IPS-NIHi11 (cell line): ENCODE data around the gene KAT6B.

Experiments
- DNase-seq: peaks from one replicate; pipeline ENCODE4 v3.0.0; 2012; ENCODE audit warnings: mixed read lengths, low spot score

KAT6B gene

DNA sequence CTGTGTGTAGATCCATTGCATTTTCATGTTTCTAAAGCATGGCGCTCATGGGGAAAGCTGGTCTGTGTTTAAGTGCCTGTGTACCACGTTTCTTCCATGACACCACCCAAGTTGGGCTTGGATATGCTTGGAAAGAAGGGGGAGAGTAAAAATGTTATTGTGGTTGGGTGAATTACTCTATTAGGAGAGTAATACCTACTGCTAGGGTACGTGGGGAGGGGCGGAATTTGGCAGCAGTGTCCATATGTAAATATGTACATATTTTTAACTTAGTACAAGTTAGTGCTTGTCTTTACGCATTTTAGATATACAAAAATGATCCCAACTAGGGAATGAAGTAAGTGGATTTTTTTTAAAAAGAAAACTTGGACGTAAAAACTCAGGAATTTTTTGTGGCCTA lies 242.1 kb downstream of the KAT6B start:
- DNase-seq = no peak

DNA sequence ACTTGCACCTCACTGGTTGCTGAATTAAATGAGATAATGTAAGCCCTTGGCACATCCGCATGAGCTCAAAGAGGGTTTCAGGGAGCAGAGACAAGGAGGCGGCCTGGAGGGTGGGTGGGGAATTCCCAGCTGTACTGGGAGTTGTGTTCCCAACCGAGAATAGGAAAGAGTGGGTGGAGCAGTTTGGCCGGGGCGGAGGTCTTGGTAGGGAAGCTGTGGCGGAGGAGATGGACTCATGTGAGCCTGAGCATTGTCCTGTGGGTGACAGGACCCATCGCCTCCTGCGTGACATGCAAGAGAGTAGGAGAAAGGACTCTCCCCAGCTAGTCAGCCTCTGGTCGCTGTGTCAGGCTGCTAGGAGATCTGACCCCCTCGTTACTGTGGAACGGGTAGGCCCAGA lies 244.1 kb downstream of the KAT6B start:
- DNase-seq = no peak

DNA sequence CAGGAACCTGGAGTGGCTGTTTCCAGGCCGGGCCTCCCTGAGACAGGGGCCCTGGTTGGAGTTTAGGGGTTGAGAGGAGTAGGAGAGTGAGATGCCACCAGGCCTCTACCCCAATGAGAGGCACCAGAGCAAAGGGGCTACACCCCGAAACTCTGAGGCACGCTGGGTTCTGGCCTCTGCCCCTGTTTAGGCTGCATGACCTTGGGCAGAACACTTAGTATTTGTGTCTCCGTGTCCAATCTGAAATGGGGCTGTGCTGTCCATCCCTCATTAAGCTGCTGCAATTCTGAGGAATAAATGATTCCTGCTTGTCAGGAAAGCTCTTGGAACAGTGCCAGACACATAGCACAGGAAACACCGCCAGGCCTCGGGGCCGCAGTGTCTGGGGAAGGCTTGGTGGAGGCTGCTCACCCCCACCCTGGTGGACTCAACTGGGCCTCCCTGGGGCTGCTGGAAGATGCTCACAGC lies 244.6 kb downstream of the KAT6B start:
- DNase-seq = no peak

DNA sequence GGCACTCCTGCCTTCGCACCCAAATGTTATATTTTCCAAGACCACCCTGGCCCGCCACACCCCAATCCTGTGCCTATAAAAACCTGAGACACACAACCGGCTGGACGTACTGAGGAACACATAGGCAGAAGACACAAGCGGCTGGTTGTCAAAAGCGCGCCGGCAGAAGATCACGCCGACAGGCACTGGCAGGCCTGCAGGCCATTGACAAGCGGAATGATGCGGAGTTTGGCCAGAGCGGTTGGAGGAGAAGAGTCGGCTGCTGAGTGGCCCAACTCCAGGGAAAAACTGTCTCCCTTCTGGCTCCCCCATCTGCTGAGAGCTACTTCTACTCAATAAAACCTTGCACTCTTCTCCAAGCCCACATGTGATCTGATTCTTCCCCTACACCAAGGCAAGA lies 245.4 kb downstream of the KAT6B start:
- DNase-seq = no peak

DNA sequence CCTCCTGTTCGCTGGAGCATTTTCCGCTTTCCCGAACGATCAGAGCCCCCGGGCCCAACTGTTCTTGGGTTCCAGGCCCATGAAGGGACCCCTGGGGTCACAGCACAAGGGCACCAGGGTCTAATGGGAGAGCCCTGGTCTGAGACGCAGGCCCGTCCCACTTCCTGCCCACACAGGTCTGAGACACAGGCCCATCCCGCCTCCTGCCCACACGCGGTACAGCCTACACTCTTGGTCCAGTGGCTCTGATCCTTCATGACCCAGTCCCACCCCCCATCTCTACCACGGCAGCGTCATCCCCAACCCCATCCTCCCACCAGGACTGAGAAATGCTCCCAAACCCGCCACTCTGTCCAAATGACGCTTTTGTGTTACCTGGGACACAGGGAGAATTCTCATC lies 246.3 kb downstream of the KAT6B start:
- no peak for DNase-seq

DNA sequence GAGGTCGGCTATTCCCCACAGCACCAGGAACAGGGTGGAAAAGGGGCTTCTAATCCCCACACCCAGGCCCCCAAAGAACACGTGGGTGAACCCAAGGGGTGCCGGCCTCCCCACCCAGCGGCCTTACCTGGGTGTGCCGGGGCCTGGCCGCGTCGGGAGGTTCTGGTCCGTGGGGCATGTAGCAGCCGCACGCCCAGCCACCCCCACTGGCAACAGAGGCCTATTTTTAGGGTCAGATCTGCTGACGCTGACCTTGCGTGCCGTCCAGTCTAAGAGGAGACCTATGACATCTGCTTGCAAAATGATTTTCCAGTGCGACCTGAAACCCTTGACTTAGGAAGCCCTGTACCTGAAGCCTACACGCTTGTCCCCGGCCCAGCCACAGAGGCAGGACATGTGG lies 247.0 kb downstream of the KAT6B start:
- no peak for DNase-seq

DNA sequence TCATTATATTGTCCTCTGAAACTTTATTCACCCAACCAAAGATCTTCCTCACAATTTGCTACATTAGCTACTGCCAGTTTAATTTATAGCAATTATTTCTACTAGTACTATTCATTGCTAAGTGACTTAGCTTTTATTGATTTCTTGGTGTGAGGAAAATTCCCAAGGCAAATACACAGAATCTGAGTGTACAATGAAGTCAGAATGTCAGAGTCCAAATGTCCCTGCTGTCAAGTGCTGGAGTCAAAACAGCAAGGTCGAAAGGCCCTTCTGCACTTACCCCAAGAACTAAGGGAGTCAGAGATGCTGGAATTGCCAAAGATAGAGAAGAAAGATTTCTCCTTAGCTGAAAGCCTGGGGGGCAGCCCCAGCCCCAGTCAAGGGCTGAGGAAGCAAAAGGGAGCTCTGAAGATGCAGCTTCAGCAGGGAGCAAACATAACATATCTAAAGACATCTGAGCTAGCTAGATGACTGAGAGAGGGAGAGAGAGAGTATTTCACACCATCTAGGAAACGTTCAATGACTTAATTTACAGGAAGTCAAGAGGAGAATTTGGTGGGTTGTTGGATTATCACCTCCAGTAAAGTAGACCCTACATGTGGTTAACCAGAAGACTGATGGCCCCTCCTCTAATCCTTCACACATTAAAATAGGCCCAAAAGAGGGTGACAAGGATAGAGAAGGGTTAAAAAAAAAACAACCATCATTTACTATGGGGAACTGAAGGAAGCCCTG lies 248.5 kb downstream of the KAT6B start:
- DNase-seq = no peak

DNA sequence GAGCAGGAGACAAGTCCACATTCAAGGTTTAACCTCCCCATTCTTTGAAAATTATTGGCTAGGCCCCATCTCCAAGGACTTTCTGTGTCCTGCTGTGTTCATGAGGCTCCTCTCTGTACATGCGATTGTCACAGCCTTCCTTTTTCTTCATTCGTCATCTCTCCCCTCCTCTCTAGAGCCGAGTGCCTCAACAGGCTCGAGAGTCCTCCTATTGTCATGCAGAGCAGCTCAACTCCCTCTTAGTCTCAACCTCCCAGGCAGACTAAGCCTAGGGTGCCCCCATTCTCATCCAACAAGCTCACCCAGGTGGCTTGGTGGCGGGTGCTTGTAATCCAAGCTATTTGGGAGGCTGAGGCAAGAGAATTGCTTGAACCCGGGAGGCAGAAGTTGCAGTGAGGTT lies 249.9 kb downstream of the KAT6B start:
- no peak for DNase-seq

DNA sequence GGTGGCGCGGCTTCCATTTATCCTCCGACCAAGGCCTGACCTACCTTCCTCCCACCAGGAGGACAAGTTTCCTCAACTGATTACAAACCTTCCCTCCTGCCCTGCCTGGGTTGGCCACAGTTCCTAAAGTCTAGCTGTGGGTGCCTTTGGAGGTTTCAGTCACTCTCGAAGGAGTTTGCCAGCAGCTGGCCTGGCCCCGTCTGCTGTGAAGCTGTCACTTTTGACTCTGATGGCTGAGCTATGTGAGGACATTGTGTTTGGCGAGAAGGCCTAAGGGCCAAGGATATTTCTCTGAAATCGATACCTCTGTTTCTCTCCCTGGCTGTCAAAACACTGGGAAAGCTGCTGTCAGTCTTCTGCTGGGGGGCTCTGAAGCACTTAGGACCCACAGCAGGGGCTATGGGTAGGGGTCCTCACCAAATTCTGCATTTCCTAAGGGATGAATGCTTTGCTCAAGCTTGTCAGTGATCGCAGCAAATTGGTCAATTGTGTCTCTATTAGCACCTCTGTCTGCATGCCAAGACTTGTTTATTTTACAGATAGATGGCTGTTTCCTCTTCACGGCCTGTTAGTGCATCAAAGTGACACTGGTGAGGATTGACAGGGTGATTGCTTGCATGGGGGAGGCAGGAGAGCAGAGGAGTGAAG lies 253.2 kb downstream of the KAT6B start:
- DNase-seq = no peak

DNA sequence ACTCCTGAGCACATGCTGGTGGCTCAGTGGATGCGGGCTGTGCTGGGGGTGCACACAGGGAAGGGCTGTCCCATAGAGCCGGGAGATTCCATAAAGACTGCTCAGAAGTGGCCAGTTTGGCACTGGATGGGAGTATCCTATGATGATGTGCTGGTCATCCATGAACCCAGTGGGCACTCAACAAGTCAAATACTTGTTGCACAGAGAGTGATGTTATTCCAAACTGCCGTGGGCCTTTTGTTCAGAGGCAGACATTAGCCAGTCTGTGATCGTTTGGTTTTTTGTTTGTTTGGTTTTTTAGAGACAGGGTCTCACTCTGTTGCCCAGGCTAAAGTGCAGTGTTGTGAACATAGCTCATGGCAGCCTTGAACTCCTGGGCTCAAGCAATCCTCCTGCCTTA lies 254.2 kb downstream of the KAT6B start:
- DNase-seq = no peak

DNA sequence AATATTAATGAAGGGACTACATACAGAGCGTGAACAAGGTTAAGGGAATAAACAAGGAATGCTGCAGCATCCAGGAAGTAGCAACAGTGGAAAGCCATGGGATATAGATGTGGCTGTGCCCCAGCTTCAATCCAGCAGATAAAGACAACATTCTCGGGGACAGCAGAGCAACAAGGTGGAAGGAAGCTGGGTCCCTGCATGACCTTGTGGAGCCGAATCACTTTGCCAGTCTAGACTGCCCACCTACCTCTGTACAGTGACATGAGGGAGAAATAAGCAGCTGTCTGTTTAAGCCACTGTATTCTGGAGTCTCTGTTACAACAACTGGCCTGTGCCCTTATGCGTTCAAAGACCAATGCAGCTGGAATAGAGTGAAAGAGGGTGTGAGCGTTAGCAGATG lies 255.0 kb downstream of the KAT6B start:
- DNase-seq = no peak
